ENCODE data around the gene ADGRG6.

Gene ADGRG6

DNA sequence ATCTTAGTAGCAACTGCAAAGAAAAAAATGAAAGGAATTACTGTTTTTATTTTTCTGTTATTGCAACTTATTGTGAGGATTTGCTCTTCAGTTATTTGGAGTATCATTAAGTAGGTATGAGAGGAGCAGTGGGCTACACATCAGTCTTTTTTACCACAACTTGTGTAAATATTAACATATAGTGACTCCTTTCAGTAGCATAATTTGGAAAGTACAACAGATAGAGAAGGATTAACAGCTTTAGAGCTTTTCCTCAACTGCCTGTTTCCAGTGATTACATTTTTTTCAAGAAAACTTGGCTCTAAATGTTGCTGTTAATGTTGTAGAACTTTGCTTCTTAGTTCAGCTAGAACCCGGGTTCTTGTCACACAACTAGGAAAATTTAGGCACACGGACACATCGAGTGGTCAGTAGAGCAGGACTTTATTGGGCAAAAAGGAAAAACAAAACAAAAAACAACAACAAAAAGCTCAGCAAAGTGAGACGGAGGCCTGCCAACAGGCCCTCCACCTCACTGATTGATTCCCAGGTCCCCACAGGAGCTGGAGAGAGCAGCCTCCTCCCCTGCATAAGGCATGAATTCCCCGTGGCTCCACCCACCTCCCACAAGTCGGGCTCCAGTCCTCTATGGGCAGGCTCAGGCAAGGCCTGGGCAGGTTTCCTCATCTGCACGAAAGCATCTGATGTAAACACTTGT, 75.1 kb downstream of the ADGRG6 start:
- DNase-seq (ENCODE audit: low read depth) = no peak

DNA sequence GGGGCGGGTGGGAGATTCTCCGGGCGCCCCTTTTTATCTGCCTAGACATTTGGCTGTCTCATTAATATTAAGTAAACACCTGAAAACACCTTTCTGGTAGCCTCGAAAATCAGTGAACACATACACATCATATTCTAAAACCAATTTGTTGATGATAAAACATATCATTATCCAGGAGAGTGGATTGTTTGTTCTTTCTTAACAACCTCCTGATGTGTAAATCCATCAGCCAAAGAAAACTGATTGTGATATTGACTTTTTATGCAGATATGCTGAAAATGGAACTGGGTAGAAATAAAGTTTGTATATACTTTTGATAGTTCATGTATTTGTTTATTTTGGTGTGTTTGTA, 75.7 kb downstream of the ADGRG6 start:
- DNase-seq (ENCODE audit: low read depth) = no peak

DNA sequence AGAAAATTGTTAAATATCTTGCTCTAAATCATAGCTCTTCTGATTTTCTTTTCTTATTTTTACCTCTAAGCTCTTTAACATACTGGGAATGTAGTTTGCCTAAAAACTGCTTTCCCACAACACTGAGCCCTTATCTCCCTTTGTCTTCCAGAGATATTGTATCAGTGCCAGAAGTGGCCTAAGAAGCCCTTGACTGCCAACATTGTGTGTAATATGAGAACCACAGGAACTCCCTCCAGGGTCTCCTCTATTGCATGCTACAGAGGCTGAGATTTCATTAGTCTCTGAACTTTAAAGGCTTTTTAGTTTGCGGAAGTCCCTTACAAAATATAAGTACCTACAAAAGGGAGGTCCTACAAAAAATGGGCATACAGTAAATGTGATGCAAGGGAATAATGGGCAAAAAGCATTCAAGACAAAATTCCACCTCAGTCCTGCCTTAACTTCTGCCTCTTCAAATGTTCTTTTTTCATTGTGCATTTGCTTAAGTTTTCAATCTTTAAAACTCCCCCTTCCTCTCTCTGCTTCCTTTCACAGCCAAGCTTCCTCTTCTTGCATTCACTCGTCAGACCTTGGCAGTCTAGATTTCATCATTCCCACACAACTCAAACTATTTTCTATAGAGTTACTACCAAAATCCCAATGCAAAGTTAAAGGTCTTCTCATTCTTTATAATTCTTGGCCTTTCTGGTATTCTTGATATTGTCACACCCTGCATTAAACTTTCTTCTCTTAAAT, 76.5 kb downstream of the ADGRG6 start:
- DNase-seq (ENCODE audit: low read depth) = no peak

DNA sequence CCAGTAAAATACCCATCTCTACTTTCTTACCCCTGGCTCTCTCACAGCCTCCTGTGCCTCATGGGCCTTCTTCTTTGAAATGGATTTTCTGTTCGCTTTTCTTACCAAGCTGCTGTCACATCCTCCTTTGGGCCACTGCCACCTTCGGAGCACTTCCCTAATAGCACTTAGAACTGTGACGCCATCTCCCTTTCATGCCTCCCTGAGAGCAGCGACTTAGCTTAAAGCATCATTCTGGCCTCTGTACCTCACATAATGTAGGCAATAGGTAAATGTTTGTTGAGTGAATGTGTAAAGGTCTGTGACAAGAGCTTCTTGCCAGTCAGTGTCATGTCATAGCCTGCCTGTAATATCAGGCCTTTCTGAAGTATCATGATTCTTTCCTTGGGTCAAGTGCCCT, 78.8 kb downstream of the ADGRG6 start:
- DNase-seq (ENCODE audit: low read depth) = no peak

DNA sequence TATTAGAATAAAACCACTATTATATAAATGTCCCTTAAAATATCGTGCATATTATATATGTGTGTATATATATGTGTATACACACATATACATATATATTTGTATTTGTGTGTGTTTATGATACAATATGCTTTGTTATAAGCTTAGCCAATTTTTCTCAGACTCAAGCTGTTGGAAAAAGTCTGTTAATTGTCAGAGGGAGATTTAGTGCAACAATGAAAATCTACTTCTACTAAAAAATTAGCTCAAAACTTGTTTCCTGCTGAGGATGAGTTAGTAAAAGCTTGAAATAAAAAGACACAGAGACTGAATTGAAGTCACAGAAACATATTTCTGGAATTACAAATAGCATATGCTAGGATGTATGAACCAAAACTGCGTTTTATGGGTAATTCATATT, 79.4 kb downstream of the ADGRG6 start:
- DNase-seq (ENCODE audit: low read depth) = no peak

DNA sequence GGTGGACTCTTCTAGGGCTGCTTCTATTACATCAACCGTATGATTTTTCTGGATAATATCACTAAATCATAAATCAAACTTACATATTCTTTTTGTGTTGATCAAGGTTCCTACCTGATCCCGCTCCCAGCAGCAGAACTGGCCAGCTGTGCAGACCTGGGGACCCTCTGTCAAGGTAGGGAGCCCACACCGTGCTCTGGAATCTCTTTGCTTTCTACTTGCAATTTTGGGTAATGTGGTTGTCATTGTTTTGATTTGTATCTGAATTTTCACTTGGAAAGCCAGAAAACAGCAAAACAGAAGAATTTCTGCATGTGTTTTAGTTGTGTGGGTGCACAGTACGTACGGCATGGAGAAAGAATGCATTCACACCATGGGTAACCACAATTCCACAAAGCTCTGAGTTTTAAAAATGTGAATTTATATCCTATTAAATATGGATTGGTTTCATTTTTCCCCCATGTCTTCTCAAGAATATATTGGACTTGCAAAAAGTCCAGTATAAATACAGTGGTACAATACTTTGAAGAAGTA, 80.1 kb downstream of the ADGRG6 start:
- DNase-seq (ENCODE audit: low read depth) = no peak

DNA sequence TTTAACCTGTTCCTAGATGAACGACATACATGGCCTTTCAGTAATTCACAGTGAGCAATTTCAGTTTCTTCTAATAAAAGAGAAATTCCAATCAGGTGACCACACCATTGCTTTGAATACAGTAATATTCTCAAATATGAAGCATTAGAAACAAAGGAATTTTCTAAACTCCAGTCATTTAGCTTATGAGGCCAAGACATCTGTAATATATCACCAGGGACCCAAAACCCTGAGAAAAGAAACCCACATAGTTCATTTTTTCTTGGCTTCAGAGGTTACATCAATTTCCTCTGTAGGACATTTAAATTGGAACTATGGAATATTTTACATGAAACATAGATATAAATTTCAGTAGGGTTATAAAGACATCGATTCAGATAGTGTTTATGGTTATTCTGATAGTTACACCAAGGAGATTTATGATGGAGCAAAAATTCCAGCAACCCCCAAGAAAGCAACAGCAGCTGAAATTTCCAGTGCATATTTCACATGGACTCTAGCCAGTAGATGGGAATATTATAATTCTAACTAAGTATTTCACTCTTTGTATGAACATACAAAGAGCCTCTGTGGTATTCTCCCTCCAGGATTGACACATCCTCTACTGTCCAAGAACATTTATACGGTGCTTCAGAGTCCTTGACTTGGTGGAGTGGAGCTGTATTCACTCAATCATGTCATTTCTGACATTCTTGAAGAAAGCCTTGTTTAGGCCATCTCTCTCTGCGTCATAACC, 82.9 kb downstream of the ADGRG6 start:
- DNase-seq (ENCODE audit: low read depth) = no peak

DNA sequence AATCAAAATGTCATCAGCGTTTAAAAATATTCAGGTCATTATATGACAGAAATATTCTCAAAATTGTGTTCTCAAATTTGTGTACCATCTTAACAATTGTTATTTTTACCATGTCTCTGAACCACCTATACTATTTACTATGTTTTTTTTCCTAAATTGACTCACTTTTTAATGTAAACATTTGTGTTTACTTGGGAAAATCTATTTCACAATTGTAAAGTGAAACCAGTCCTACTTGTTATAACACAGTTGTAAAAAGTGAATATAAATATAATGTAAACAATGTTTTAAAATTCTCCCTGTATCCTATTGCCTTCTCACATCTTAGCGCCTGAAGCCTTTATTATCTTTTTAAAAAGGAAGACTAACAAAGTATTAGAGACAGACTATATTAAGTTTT, 83.5 kb downstream of the ADGRG6 start:
- DNase-seq (ENCODE audit: low read depth) = no peak

DNA sequence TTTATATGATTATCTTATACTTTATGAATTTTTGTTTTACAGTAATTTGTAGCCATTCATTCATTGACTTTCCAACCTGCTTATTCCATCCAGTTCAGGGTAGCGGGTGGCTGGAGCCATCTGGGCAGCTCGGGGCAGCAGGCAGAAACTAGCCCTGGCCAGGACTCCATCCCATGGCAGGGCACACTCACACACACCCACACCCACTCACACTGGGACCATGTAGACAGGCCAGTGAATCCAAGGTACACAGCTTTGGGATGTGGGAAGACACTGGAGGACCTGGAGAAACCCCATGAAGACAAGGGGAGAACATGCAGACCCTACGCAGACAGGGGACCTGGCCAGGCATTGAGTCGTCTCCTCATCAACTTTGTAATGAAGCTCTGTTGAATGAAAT, 84.8 kb downstream of the ADGRG6 start:
- no peak for DNase-seq (ENCODE audit: low read depth)

DNA sequence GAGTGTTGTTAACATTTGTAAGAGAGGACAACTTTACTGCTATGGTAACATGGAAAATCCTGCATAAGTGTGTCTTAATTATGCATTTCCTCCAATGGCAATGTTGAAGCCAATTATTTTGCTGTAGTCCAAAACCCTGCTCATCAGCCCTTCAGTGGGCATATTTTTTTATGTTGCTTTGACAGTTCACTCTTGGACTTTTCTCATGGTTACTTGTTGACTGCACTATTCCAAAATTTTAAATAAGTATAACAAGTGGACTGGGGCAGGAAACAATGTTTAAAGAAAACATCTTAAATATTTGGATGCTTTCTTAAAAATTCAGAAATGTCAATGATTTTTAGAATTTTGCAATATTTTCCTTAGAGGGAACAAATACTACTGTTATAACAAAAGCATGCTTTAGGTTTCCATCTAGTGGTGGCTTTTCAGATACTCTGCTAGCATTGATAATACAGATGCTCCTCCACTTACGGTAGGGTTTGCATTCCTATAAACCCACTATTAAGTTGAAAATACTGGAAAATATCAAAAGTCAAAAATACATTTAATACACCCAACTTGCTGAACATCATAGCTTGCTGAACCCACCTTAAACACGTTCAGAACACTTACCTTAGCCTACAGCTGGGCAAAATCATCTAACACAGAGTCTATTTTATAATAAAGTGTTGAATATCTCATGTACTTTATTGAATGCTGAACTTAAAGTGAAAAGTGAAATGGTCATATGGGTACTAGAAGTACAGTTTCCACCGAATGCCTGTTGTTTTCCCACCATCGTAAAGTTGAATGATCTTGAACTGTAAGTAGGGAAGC, 86.4 kb downstream of the ADGRG6 start:
- no peak for DNase-seq (ENCODE audit: low read depth)

DNA sequence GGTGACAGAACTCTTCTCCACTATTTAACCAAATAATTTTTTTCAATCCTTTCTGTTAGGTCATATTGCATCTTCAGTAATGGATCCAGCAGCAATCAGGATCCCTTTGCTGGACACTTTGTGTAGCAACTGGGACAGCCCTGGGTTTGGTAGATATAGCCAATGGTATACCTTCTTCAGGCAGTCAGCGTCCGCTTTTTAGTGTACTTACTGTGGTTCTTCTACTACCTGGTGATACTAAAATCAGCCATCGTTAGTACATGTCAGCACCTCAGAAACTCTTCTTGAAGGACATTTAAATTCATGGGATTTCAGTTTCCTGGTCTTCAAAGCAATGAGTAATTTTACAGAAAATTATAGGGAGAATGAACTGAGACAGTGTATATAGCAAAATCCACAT, 93.5 kb downstream of the ADGRG6 start:
- DNase-seq (ENCODE audit: low read depth) = no peak

DNA sequence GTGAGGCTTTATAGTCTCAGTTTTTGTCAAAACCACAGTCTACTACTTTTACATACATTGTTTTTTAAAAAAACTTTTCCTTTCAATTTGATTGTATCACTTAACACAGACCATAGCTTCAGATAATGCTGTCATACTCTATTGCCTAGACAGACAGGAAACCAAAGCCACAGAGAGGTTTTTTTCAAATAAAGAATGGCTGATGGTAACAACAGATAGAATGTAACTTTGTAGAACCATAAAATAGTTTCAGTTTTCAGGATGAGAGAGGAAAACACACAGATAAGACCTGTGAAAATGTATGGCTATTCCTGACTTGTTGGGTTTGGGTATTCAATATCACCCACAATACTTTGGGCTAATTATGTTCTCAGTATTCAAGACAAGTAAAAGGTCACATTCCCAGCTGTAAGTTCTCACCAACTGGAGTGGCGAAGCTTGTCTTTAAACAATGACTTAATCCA, 94.0 kb downstream of the ADGRG6 start:
- DNase-seq (ENCODE audit: low read depth) = no peak

DNA sequence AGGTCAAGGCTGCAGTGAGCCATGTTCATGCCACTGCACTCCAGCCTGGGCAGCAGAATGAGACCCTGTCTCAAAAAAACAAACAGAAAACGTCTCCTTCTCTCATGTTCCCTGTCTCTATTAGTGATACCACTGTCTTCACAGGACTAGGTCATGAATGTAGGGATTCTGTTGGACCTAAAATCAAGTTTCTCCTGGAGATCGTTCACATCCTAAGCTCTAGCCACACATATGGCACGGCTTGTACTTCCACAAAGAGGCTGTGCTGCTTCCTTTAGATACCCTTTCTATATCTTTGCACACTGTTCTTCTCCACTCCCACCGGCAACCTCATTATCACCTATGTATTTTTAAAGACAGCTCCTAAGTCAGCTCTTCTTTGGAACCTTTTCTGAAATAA, 96.5 kb downstream of the ADGRG6 start:
- DNase-seq (ENCODE audit: low read depth) = no peak

DNA sequence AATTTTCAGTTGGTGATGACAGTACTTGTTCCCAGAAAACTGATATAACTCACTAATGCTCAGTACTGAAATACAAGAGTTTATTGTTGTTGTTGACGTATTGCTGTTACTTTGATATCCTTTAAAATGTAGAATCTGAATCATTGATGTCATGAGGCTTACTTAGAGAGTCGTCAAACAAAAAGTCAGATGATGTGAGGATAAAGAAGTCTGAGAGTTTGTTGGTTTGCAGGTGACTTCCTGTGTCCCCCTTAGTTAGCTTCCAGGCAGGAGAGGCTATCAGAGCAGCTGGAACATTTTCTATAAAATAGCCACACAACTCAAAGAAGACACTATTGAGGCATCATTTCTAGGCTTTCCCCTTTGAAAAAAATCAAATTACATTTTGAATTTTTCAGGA, 97.9 kb downstream of the ADGRG6 start:
- no peak for DNase-seq (ENCODE audit: low read depth)

DNA sequence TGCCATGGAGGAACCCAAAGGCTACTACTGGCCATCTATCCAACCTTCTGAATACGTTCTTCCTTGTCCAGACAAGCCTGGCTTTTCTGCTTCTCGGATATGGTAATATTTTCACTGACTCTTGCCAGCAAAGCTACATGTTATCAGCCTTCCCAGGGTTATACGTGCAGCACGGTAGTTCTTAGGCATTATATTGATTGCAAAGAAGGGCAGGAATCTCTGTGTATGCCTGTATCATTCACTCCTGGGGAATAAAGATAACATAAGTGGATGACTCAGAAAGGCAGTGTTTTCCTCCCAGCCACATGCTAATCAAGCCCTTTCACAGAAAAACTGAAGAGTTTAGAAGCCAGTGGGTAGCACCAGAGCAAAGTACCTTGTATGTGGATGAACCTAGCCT, 98.7 kb downstream of the ADGRG6 start:
- DNase-seq (ENCODE audit: low read depth) = no peak

DNA sequence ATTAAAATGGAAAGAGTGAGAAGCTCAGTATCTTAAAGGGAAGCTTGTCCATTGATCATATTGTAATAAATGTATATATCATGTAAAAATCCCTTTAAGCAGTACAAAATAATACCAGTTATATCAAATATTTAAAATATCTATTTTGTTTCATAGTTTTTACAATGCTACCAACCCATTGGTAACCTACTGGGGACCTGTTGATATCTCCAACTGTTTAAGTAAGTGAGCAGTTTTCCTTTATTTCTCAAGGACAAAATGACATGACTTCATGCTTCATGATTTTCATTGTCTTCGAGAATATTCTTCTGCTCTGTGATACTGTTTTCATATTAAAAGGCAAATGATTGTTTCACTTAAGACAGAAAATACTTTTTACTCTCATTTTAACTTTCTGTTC, 100.0 kb downstream of the ADGRG6 start:
- no peak for DNase-seq (ENCODE audit: low read depth)

DNA sequence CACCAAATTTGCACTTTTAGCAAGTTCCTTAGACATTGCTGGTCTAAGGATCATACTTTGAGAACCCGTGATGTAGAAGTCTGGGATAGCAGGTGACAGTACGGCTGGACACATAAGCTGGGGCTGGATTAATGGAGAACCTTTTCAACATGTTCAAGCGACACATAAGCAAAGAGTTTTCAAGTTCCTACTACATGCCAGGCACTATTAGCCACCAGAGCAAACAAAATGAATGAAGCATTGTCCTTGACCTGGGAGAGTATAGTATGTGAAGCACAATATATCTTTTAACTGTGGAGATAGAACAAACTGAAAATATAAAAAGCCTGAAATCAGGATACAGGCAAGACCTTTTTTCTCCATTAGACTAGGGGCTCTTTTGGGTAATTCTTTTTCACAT, 102.9 kb downstream of the ADGRG6 start:
- DNase-seq (ENCODE audit: low read depth) = no peak

DNA sequence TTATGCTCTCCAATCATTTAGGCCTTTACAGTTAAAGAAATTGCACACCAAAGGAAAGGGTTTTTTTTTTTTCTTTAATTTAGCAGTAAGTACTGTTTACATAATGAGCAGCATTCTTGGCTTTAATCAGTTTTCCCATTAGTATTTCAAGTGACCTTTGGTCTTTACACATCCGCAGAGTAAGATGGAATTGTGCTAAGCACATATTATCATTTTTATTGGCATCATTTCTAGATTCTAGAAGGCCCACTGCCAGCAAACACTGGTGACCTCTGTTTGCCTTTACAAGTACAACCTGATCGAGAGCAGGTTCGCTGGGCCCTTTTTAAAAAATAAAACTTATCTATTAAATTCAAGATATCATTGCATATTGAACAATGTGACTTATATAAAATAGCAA, 104.3 kb downstream of the ADGRG6 start:
- no peak for DNase-seq (ENCODE audit: low read depth)

DNA sequence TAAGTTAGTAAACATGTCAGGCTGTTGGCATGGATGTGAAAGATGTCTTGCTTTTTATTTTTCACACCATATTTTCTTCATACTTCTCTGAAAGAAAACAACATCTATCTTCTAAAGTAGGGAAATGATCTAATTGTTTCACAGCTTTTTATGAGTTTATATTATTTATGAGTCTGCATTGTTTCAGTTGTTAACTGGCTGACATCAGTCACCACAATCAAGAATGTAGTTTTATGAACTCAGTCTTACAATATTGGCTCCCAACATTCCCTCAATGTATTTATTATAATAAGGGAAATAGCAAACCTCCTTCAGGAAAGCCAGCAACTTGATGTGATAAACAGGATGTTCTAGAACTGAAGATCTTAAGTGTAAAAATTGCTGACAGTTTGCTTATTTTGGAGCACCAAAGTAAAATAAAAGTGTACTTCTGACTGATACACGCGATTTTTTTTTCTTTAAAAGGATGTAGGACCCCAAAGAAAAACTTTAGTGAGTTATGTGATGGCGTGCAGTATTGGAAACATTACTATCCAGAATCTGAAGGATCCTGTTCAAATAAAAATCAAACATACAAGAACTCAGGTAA, 106.0 kb downstream of the ADGRG6 start:
- DNase-seq (ENCODE audit: low read depth) = no peak

DNA sequence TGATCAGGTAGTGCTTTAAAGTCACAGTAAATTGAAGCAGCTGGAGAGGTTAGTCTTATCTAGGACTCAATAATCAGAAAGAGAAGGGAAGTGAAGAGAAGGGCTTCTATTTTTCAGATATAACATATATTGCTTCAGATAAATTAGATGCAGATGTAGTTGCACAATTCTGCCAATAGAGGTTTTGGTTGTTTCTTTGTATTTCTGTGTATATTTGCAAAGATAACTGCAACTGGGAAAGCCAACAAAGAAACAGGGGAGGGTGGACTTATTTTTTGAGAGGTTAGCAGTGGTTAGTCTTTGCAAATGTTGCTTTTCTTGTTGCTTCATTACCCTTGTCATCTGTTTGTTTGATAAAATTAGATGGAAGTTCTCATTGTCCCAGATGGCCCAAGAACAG, 106.6 kb downstream of the ADGRG6 start:
- no peak for DNase-seq (ENCODE audit: low read depth)

DNA sequence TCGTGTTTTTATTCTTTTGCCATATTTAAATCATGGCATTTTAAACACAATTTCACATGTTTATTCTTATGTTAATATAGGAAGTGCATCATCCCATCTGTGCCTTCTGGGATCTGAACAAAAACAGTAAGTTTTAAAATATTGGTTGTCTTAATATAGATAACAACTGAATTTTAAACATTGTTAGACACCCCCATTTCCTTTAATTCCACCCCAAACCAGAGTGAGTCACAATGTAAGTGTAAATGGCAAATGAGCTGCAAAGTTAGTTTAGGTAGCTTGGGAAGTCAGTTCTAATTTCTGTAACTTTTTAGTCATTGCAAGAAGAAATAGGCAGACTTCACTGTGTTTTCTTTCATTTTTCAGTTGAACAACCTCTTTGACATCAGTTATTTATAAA, 108.0 kb downstream of the ADGRG6 start:
- DNase-seq (ENCODE audit: low read depth) = no peak

DNA sequence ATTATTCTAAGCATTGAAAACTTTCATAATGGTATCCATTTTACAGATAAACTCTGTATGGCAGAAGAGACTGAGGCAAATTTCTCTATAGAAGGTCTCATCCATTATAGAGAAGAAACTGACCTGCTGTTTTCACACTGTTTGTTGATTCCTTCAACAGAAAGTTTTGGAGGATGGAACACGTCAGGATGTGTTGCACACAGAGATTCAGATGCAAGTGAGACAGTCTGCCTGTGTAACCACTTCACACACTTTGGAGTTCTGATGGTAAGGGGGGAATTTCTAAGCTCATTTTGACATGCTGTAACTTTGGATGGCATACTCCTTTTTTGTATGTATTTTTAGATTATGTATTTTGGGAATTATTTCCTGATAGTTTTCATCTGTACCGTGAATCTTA, 109.3 kb downstream of the ADGRG6 start:
- no peak for DNase-seq (ENCODE audit: low read depth)
